Psoas muscle (tissue), 8 donors: ENCODE measurements around the gene AQP7. TPM values are rescaled to one million over a fixed set of nuclear protein-coding genes. Genes with fewer than 3 reads are reported as not detected.

Experiments
- ATAC-seq, 4 donors: fragments of 200-7000 bp; cut with Tn5 transposase; one replicate each; pipeline ENCODE4 v1.9.1; 2020; ENCODE audit warnings: moderate library complexity in 3 of 4, mild to moderate bottlenecking in 2 of 4
- DNase-seq, 2 donors: peaks; one replicate each; pipeline ENCODE4 v3.0.0-alpha.2; 2020
- H3K27ac ChIP-seq: fragments of 200-600 bp; one replicate; pipeline ENCODE4 v1.8.0; 2022
- H3K27me3 ChIP-seq, 3 donors: fragments of 200-600 bp in 1 of 3; one replicate each; pipeline versions ENCODE4 v1.6.1 to v1.8.0; 2013 to 2022; ENCODE audit warnings: low read length in 2 of 3, mild to moderate bottlenecking in 2 of 3, moderate library complexity in 1 of 3; ENCODE audit not compliant: insufficient read depth in 3 of 3
- H3K36me3 ChIP-seq, 2 donors: fragments of 200-600 bp in 1 of 2; one replicate each; pipeline versions ENCODE4 v1.6.1 to v1.8.0; 2013 to 2022; ENCODE audit warnings: low read depth in 1 of 2, mild to moderate bottlenecking in 1 of 2, moderate library complexity in 1 of 2; ENCODE audit not compliant: insufficient read depth in 1 of 2
- H3K4me1 ChIP-seq: fragments of 200-600 bp; one replicate; pipeline ENCODE4 v1.8.0; 2022
- H3K4me3 ChIP-seq: fragments of 200-600 bp; one replicate; pipeline ENCODE4 v1.8.0; 2022; ENCODE audit warnings: mild to moderate bottlenecking
- H3K9me3 ChIP-seq: fragments of 200-600 bp; one replicate; pipeline ENCODE4 v1.8.0; 2022
- CTCF ChIP-seq: fragments of 200-600 bp; IDR thresholded peaks from one replicate; pipeline ENCODE4 v1.8.0; 2022; ENCODE audit warnings: antibody characterized with exemption
- WGBS, 3 donors: extraction: QIAGEN DNeasy Blood & Tissue Kit; methylation state at CpG; one replicate each; pipeline versions ENCODE4 v1.1.6 to v1.1.7; 2013; 5-methylcytosine and 5-hydroxymethylcytosine counted together
- intact Hi-C, 2 donors: fragments of 100-400 bp; cut with DNase I; formaldehyde crosslinking; loops; one replicate each; pipeline versions ENCODE4 v1.11.0 to v1.14.2; 2022
- polyA plus RNA-seq, 3 donors: library from polyadenylated mRNA; stranded (reverse); fragments of 200-250 nt; gene quantifications; one replicate each; pipeline ENCODE4 v1.2.3, GENCODE V29; 2013
- total RNA-seq, 4 donors: library from RNA; stranded (reverse); fragmentation: NEBNext Ultra II Directional in 2 of 4; extraction: Animal tissue kit (Norgen Biotek cat#: 25700) in 2 of 4; gene quantifications; one replicate each; pipeline versions ENCODE4 v1.2.1 to v1.2.4, GENCODE V29; 2021 to 2023
- donor health status: healthy with polysubstance abuse.
- donor health status: DM: no; HTN: no; CAD: no; lungs with moderate emphysema.
- donor health status: Bipolar disorder and iron deficiency.
- donor health status: healthy.
- donor health status: DM: yes; HTN: yes; CAD: no.
- donor health status: DM: no; HTN: no; CAD: no.
- donor health status: DM: no; HTN: no; CAD: no.
- donor health status: DM: yes; HTN: yes; CAD: no.

The AQP7 gene
- total and polyA plus RNA-seq, 7 donors: 8.6 to 45.0 (median 10.8) TPM

GRCh38 chr9:33438926-33439680, 36.7 kb upstream of the AQP7 start:
- DNase-seq (no peak), ATAC-seq (no peak)
- Histone ChIP-seq H3K4me1 (no peaks in the 10 kb centered on the region), H3K4me3 (no peak overlapping the region), H3K9me3 (no peaks in the 10 kb centered on the region), H3K27ac (no peak overlapping the region), H3K27me3 (peaks cover 0 to 11% (median 4%) of the 10 kb centered on the region in 3 donors), H3K36me3 (no peaks in the 10 kb centered on the region)
- TF ChIP-seq CTCF: no peak
- WGBS, 3 donors: 55 to 60% (median 56%) methylated on average over 7 of the region's 7 CpGs
- intact Hi-C loops: no loop called here

GRCh38 chr9:33437898-33438297, 35.5 kb upstream of the AQP7 start:
- intact Hi-C loops: no loop called here
- Histone ChIP-seq H3K36me3 (no peaks in the 10 kb centered on the region), H3K27ac (no peak overlapping the region), H3K9me3 (no peaks in the 10 kb centered on the region), H3K4me1 (no peaks in the 10 kb centered on the region), H3K27me3 (peaks cover 0 to 11% (median 4%) of the 10 kb centered on the region in 3 donors), H3K4me3 (no peak overlapping the region)
- DNase-seq (no peak), ATAC-seq (no peak)
- WGBS, 3 donors: 85 to 97% (median 91%) methylated on average over 1 of the region's 1 CpG
- TF ChIP-seq CTCF: no peak

GRCh38 chr9:33437205-33437604, 34.8 kb upstream of the AQP7 start:
- Histone ChIP-seq H3K4me3 (no peak overlapping the region), H3K36me3 (no peaks in the 10 kb centered on the region), H3K27ac (no peak overlapping the region), H3K4me1 (no peaks in the 10 kb centered on the region), H3K9me3 (no peaks in the 10 kb centered on the region), H3K27me3 (peaks cover 0 to 11% (median 4%) of the 10 kb centered on the region in 3 donors)
- DNase-seq (no peak), ATAC-seq (no peak)
- no peak for TF ChIP-seq CTCF
- 51 to 74% (median 65%) methylated on average over 2 of the region's 2 CpGs for WGBS, 3 donors
- intact Hi-C loops: no loop called here

- Histone ChIP-seq H3K9me3 (no peaks in the 10 kb centered on the region), H3K27me3 (peaks cover 0 to 11% (median 4%) of the 10 kb centered on the region in 3 donors), H3K4me1 (no peaks in the 10 kb centered on the region), H3K4me3 (no peak overlapping the region), H3K36me3 (no peaks in the 10 kb centered on the region), H3K27ac (no peak overlapping the region)
- 40 to 47% (median 44%) methylated on average over 8 of the region's 8 CpGs for WGBS, 3 donors
- ATAC-seq (no peak), DNase-seq (no peak)
- intact Hi-C loops: no loop called here
- TF ChIP-seq CTCF: no peak
Observed at GRCh38 chr9:33436445-33436844, 34.1 kb upstream of the AQP7 start.
